ENCODE measurements around the gene HNF1A. TPM values are rescaled to one million over a fixed set of nuclear protein-coding genes. Genes with fewer than 3 reads are reported as not detected.

Gene HNF1A
- total and polyA plus RNA-seq, 2 donors (not counting 3 experiments of a cell fraction or from before 2014, with no cell fraction given): not detected

- no peaks in the 10 kb centered on the region for H3K79me2 ChIP-seq (ENCODE audit: control insufficient read depth, insufficient read depth, low read length)
- H2AFZ ChIP-seq (ENCODE audit: low read depth, low read length): no peak overlapping the region
- no peaks in the 10 kb centered on the region for H3K4me1 ChIP-seq (ENCODE audit: control insufficient read depth, extremely low read depth, insufficient read depth, low read length)
- H3K9ac ChIP-seq (replicated peaks; ENCODE audit: extremely low read depth, insufficient read depth, low read length): no peak overlapping the region
- no peaks in the 10 kb centered on the region for H3K36me3 ChIP-seq (ENCODE audit: control insufficient read depth in 2 of 2, extremely low read depth in 1 of 2, insufficient read depth in 2 of 2, low read length in 2 of 2)
- H3K9me3 ChIP-seq (replicated peaks; ENCODE audit: control insufficient read depth, insufficient read depth, low read length): no peaks in the 10 kb centered on the region
- H4K20me1 ChIP-seq (replicated peaks; ENCODE audit: control insufficient read depth, extremely low read depth, insufficient read depth, low read length): no peaks in the 10 kb centered on the region
- dilution Hi-C loops (cut with MboI; ENCODE audit: extremely low pct_ligation_motif_present, low sequenced_read_pairs) (no loop called here), intact Hi-C loops (cut with micrococcal nuclease) (loop anchor here (2.0 kb wide), 1 partner anchor 17 kb away; no protein-coding TSS in a partner anchor)
- H3K27me3 ChIP-seq (ENCODE audit: control insufficient read depth in 2 of 2, insufficient read depth in 2 of 2, low read length in 2 of 2): no peaks in the 10 kb centered on the region
- H3K4me3 ChIP-seq (replicated peaks in 1 of 3; ENCODE audit: insufficient read depth in 1 of 3, low read depth in 1 of 3, low read length in 3 of 3): no peak overlapping the region
- ChIA-PET POLR2A (no interaction called here), CTCF (interaction anchor here (1.4 to 2.6 kb wide), 2 partner anchors 8 to 331 kb away, joined by 4 to 14 read pairs; no protein-coding TSS in a partner anchor)
- H3K27ac ChIP-seq (ENCODE audit: insufficient read depth, low read depth, low read length): no peak overlapping the region
- H3K4me2 ChIP-seq (ENCODE audit: insufficient read depth, low read length): no peak overlapping the region
- no TSS peak for BruUV-seq (replicated peaks)
- TF ChIP-seq JUN (IDR thresholded peaks at IDR 0.05; ENCODE audit: borderline replicate concordance, insufficient read depth, insufficient read length, low read depth): no peak
- no peak for TF ChIP-seq GATA2 (IDR thresholded peaks at IDR 0.05; ENCODE audit: insufficient read depth, insufficient read length, low read depth, low read length)
- no peak for TF ChIP-seq MAX (IDR thresholded peaks at IDR 0.05; ENCODE audit: insufficient read depth, insufficient read length)
- TF ChIP-seq MYC (IDR thresholded peaks at IDR 0.05; ENCODE audit: low read depth, low read length): no peak
- TF ChIP-seq, protein P1, sequence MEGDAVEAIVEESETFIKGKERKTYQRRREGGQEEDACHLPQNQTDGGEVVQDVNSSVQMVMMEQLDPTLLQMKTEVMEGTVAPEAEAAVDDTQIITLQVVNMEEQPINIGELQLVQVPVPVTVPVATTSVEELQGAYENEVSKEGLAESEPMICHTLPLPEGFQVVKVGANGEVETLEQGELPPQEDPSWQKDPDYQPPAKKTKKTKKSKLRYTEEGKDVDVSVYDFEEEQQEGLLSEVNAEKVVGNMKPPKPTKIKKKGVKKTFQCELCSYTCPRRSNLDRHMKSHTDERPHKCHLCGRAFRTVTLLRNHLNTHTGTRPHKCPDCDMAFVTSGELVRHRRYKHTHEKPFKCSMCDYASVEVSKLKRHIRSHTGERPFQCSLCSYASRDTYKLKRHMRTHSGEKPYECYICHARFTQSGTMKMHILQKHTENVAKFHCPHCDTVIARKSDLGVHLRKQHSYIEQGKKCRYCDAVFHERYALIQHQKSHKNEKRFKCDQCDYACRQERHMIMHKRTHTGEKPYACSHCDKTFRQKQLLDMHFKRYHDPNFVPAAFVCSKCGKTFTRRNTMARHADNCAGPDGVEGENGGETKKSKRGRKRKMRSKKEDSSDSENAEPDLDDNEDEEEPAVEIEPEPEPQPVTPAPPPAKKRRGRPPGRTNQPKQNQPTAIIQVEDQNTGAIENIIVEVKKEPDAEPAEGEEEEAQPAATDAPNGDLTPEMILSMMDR (IDR thresholded peaks at IDR 0.05; ENCODE audit: extremely low read depth in 1 of 2, insufficient read depth in 1 of 2, low read depth in 1 of 2, low read length in 2 of 2): no peak
- no peak for TF ChIP-seq FOS (IDR thresholded peaks at IDR 0.05; ENCODE audit: borderline replicate concordance, insufficient read depth, low read length)
- TF ChIP-seq POLR2AphosphoS5 (IDR thresholded peaks at IDR 0.05; ENCODE audit: insufficient read depth, low read depth, low read length): no peak
- no peak for TF ChIP-seq EZH2 (IDR thresholded peaks at IDR 0.05; ENCODE audit: borderline replicate concordance, low read depth, low read length, severe bottlenecking)
- no peak for TF ChIP-seq POLR2A (IDR thresholded peaks at IDR 0.05; ENCODE audit: low read depth, low read length)
- H3K9me1 ChIP-seq (replicated peaks; ENCODE audit: control insufficient read depth, extremely low read depth, insufficient read depth, low read length): no peaks in the 10 kb centered on the region
- DNase-seq (ENCODE audit: low read depth, low spot score) (no peak), FAIRE-seq (no peak)
These were observed 1.7 kb downstream of the HNF1A start for GRCh38 chr12:120979862-120980696.

Measured in endothelial cell of umbilical vein (primary cell).